Skeletal muscle tissue (tissue), 4 donors: Measurements from ENCODE around the gene SPATA17. TPM values are rescaled to one million over a fixed set of nuclear protein-coding genes. Genes with fewer than 3 reads are reported as not detected.
"Not testable (repeated sequence)": the region's sequence is repeated elsewhere in the genome, so short reads cannot be mapped to it uniquely, and the experiment has no call there.

Experiments used
- H3K27ac ChIP-seq: one replicate; pipeline ENCODE4 v1.7.0; 2013; ENCODE audit warnings: mild to moderate bottlenecking, low read depth, low read length, inconsistent platforms
- H3K27me3 ChIP-seq, 3 donors: one replicate each; pipeline ENCODE4 v1.7.0; 2013; ENCODE audit warnings: low read length in 3 of 3; ENCODE audit not compliant: control insufficient read depth in 3 of 3, insufficient read depth in 3 of 3
- H3K36me3 ChIP-seq, 3 donors: one replicate each; pipeline ENCODE4 v1.7.0; 2013; ENCODE audit warnings: low read length in 3 of 3; ENCODE audit not compliant: control insufficient read depth in 3 of 3, insufficient read depth in 3 of 3
- H3K4me1 ChIP-seq, 3 donors: one replicate each; pipeline ENCODE4 v1.7.0; 2013; ENCODE audit warnings: low read length in 3 of 3, mild to moderate bottlenecking in 3 of 3; ENCODE audit not compliant: control insufficient read depth in 3 of 3, insufficient read depth in 3 of 3
- H3K4me3 ChIP-seq, 3 donors: one replicate each; pipeline ENCODE4 v1.7.0; 2013; ENCODE audit warnings: low read length in 3 of 3
- H3K9ac ChIP-seq, 3 donors: one replicate each; pipeline ENCODE4 v1.7.0; 2013; ENCODE audit warnings: low read length in 3 of 3, mild to moderate bottlenecking in 3 of 3, moderate library complexity in 2 of 3, low read depth in 1 of 3
- H3K9me3 ChIP-seq, 3 donors: one replicate each; pipeline ENCODE4 v1.7.0; 2013; ENCODE audit warnings: low read length in 3 of 3; ENCODE audit not compliant: control insufficient read depth in 3 of 3
- total RNA-seq: library from RNA; depleted of rRNA; stranded (reverse); fragments of >200 nt; gene quantifications from one replicate; pipeline ENCODE4 v1.2.3, GENCODE V29; 2014
- donor health status: Osteomylitis.

SPATA17 gene, protein sequence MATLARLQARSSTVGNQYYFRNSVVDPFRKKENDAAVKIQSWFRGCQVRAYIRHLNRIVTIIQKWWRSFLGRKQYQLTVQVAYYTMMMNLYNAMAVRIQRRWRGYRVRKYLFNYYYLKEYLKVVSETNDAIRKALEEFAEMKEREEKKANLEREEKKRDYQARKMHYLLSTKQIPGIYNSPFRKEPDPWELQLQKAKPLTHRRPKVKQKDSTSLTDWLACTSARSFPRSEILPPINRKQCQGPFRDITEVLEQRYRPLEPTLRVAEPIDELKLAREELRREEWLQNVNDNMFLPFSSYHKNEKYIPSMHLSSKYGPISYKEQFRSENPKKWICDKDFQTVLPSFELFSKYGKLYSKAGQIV
- 0.52 TPM for total RNA-seq

DNA sequence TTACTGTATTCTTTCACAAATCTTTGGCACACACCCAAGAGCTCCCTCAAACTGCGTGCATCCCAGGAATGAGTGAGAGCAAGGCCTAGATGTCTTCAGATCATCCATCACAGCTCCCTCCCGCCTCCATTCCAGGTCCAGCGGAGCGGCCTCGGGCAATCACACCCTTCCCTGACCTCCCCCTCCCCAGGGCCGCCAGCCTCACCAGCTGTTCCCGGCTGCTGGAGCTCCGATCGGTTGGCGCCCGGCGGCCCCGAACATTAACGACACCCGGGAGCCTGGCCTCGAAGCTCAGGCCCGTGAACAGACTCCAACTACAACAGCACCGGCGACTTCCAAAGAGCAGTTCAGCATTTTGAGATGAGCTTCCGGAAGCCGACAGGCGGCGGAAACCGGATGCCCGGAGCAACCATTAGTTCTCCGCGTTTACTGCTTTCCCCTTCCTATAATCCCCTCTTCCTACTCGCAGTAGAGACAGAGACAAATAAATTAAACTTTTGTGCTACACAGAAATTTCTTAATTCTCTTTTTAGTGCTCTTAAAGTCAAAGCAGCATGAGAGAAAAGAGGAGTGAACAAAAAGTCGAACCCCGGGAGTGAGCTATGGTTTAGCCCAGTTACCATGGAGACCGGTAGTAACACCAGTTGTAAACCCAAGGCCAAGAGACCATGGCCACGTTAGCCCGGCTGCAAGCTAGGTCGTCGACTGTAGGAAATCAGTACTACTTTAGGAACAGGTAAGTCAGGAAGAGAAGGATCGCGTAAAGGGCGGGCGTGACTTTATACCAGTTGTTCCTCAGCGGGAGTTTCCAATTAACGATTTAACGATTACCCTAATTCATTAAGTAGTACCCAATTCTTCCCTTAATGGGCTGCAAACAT, at the start of gene SPATA17, which contains the start of gene GPATCH2:
TSS of gene SPATA17 (plus strand) at position 634 of the 881 bp plus-strand sequence. CDS start at position 669, 35 bp downstream.
TSS of gene GPATCH2 (minus strand) at position 380 of the 881 bp plus-strand sequence. CDS start at position 261, 119 bp downstream.
- Histone ChIP-seq H3K4me1 (peaks cover 3 to 19% (median 16%) of the 10 kb centered on the region in 3 donors), H3K4me3 (peak within 1 kb of the TSS; percentile 89 to 92 (median 91)), H3K9me3 (no peaks in the 10 kb centered on the region), H3K27ac (peak within 1 kb of the TSS; percentile 93), H3K36me3 (no peaks in the 10 kb centered on the region), H3K9ac (peak within 1 kb of the TSS; percentile 91 to 98 (median 94)), H3K27me3 (no peaks in the 10 kb centered on the region)

DNA sequence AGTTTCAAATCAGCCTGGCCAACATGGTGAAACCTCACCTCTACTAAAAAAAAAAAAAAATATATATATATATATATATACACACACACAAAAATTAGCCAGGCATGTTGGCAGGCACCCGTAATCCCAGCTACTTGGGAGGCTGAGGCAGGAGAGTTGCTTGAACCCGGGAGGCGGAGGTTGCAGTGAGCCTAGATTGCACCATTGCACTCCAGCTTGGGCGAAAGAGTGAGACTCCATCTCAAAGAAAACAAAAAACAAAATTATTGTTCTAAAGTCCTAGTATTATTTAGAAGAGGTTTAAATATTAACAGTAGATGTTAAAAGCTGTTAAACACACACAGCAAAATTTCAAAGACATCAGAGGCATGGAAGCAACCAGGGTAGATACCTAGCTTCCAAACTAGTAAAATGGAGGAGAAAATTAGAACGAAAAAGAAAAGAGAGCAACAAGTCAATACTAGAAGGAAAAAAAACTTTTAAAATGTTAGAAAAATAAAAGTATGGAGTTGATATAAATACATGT, 46.8 kb upstream of the SPATA17 start:
- H3K36me3 ChIP-seq, H3K27me3 ChIP-seq, H3K4me3 ChIP-seq, H3K27ac ChIP-seq, H3K9me3 ChIP-seq, H3K4me1 ChIP-seq, H3K9ac ChIP-seq: not testable (repeated sequence)

DNA sequence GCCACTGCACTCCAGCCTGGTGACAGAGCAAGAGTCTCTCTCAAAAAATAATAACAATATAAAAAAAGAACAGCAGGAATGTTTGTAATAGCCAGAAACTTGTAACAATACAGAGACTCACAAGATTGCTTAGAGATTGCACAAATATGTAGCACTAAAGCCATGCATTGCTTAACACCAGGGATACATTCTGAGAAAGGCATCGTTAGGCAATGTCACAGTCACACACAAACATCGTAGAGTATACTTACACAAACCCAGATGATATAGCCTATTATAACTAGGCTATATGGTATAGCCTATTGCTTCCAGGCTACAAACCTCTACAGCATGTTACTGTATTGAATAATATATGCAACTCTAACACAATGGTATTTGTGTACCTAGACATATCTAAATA, 45.6 kb upstream of the SPATA17 start:
- no peaks in the 10 kb centered on the region for H3K27me3 ChIP-seq
- H3K4me3 ChIP-seq = no peak overlapping the region
- no peaks in the 10 kb centered on the region for H3K36me3 ChIP-seq
- H3K9ac ChIP-seq = no peak overlapping the region
- H3K9me3 ChIP-seq = no peaks in the 10 kb centered on the region
- no peaks in the 10 kb centered on the region for H3K4me1 ChIP-seq
- no peak overlapping the region for H3K27ac ChIP-seq

DNA sequence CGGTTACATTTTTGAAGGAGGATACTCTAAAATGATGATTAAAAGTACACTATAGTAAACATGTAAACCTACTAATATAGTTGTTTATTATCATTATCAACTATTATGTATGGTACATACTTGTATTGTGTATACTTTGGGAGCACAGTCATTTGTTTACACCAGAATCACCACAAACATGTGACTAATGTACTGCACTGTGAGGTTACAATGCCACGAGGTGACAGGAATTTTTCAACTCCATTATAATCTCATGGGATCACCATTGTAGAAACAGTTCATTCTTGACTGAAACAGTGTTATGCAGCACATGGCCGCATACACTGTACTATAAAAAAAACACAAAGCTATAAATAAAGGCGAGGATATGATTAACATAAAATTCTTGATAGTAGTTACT, 44.6 kb upstream of the SPATA17 start:
- Histone ChIP-seq H3K9ac (no peak overlapping the region), H3K9me3 (no peaks in the 10 kb centered on the region), H3K4me3 (no peak overlapping the region), H3K27ac (no peak overlapping the region), H3K4me1 (no peaks in the 10 kb centered on the region), H3K36me3 (no peaks in the 10 kb centered on the region), H3K27me3 (no peaks in the 10 kb centered on the region)

DNA sequence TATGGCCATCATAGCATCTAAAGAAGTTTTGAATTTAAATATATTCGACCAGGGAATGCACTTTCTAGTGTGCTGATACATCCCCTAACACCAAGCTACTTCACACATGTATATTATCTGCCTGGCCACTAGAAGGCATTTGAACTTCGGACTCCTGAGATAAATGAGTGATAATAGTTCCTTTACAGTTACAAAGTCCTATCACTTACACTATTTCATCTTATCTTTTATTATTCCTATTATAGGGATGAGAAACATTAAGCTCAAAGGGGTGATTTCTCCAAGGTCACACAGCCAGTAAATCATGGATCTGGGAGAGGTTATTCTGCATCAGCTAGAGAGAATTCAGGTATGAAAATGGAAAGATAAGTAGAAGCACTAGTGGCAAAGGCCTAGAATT, 40.5 kb upstream of the SPATA17 start:
- Histone ChIP-seq H3K27ac (no peak overlapping the region), H3K9ac (no peak overlapping the region), H3K27me3 (no peaks in the 10 kb centered on the region), H3K4me3 (no peak overlapping the region), H3K4me1 (no peaks in the 10 kb centered on the region), H3K9me3 (no peaks in the 10 kb centered on the region), H3K36me3 (no peaks in the 10 kb centered on the region)

DNA sequence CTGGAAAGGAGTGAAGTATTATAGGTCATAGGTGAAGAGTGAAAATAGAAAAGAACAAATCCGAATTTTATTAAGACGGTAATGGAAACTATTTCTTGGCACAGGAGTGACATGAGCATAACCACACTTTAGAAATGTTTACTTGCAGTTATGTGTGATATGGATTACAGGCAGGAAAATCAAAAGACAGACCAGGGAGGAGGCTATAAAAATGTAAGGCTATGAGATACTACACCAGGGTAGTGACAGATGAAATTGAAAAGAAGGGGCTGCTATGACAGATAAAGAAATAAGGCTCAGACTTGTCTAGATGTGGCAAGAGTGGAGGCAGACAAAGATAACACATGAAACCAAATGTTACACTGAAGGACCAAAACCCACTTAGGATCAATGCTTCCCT, 32.0 kb upstream of the SPATA17 start:
- Histone ChIP-seq H3K4me1 (no peaks in the 10 kb centered on the region), H3K36me3 (no peaks in the 10 kb centered on the region), H3K9ac (no peak overlapping the region), H3K9me3 (no peaks in the 10 kb centered on the region), H3K27me3 (no peaks in the 10 kb centered on the region), H3K4me3 (no peak overlapping the region), H3K27ac (no peak overlapping the region)

DNA sequence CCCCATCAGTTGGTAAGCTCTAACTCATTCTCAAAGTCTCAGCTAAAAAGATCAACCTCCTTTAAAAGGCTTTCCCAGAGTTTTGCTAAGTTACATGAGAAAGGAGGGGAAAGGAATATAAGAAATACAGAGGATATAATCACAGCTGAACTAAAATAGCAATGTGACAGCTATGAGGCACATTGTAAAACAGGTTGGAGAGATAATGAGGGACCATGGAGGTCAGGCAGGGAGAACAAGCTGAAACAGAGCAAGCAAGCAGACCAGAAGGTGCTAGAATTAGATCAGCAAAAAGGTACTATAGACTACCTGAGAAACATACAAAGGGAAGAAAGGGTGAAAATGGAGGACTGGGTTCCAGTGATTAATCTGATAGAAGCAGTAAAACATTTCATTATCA, 28.8 kb upstream of the SPATA17 start:
- no peak overlapping the region for H3K9ac ChIP-seq
- no peaks in the 10 kb centered on the region for H3K27me3 ChIP-seq
- H3K9me3 ChIP-seq = no peaks in the 10 kb centered on the region
- no peak overlapping the region for H3K27ac ChIP-seq
- H3K4me1 ChIP-seq = no peaks in the 10 kb centered on the region
- H3K36me3 ChIP-seq = peaks cover 0 to 4% (median 0%) of the 10 kb centered on the region in 3 donors
- no peak overlapping the region for H3K4me3 ChIP-seq

DNA sequence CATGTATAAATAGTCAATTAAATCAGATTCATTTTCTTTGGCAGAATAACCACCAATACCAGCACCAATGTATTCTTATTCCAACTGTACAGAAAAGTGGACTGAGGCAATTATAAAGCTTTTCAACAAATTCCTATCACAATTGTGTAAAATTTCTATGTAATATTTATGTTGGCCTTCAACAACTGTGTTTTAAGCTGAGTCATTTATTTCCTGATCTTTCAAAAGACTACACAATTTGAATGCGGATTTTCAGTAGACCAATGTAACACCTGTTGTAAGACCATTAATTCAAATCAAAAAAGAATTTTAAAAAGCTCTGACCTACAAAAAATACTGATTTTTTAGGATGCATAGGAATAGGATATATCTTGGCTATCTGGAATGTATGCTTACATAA, 25.8 kb upstream of the SPATA17 start:
- peaks cover 0 to 13% (median 3%) of the 10 kb centered on the region in 3 donors for H3K36me3 ChIP-seq
- H3K9ac ChIP-seq = no peak overlapping the region
- H3K9me3 ChIP-seq = no peaks in the 10 kb centered on the region
- no peaks in the 10 kb centered on the region for H3K4me1 ChIP-seq
- no peaks in the 10 kb centered on the region for H3K27me3 ChIP-seq
- no peak overlapping the region for H3K27ac ChIP-seq
- H3K4me3 ChIP-seq = no peak overlapping the region

DNA sequence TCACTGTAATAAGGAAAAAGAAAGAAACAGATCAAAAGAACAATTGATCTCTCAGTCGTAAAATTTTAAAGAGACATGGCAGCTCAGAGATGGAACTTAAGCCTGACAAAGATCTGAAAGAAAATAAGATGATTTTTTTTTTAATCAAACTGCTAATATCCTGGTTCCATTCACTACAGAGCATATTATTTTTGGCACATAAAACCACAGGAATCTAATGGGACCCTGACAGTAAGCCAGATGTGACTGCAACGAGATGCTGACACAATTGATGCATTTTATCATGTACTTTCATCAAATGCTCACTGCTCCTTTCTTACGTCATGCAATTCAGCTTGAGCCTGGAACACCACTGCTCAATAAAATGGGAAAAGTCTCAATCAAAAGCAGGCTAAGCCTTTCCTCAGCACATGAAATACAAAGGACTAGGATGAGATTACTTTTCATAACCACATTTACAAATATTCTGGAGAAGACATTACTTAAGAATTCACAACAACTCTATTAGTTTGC, 16.9 kb upstream of the SPATA17 start:
- Histone ChIP-seq H3K36me3 (peaks cover 0 to 12% (median 3%) of the 10 kb centered on the region in 3 donors), H3K27ac (no peak overlapping the region), H3K4me3 (no peak overlapping the region), H3K27me3 (no peaks in the 10 kb centered on the region), H3K9ac (no peak overlapping the region), H3K9me3 (no peaks in the 10 kb centered on the region), H3K4me1 (no peaks in the 10 kb centered on the region)
